Measurements from ENCODE around the gene KCNK6.

The KCNK6 gene

GRCh38 chr19:38319421-38320258 is at the start of gene KCNK6:
TSS of gene KCNK6 (plus strand) at chr19:38319845. CDS start at chr19:38319951, 106 bp downstream.
- Histone ChIP-seq H3K4me2 (ENCODE audit: low read depth, low read length) (peak within 1 kb of the TSS; percentile 54), H3K79me2 (ENCODE audit: low read length) (peaks cover 7% of the 10 kb centered on the region), H3K4me1 (ENCODE audit: low read length) (no peaks in the 10 kb centered on the region), H3K9me2 (replicated peaks; ENCODE audit: insufficient read depth, low read length) (no peaks in the 10 kb centered on the region), H3K4me3 (ENCODE audit: low read length) (peak within 1 kb of the TSS; percentile 41), H2AFZ (ENCODE audit: low read length) (peak within 1 kb of the TSS; percentile 42; the same call in 1 of the 2 replicates), H3K9ac (ENCODE audit: low read length) (no peak within 1 kb of the TSS), H3K36me3 (replicated peaks; ENCODE audit: insufficient read depth, low read length) (no peaks in the 10 kb centered on the region), H3K27me3 (replicated peaks; ENCODE audit: insufficient read depth, low read length) (peaks cover 41% of the 10 kb centered on the region), H3F3A (ENCODE audit: insufficient read depth, low read length) (no peaks in the 10 kb centered on the region), H4K20me1 (ENCODE audit: insufficient read depth, low read length) (no peaks in the 10 kb centered on the region), H3K9me3 (replicated peaks; ENCODE audit: insufficient read depth, low read length) (no peaks in the 10 kb centered on the region), H3K27ac (ENCODE audit: low read length) (no peak within 1 kb of the TSS)
- TF ChIP-seq EZH2phosphoT487 (IDR thresholded peaks at IDR 0.05; ENCODE audit: low read length): no peak
- no peak for DNase-seq

- H4K20me1 ChIP-seq (ENCODE audit: insufficient read depth, low read length): no peaks in the 10 kb centered on the region
- H3K4me2 ChIP-seq (ENCODE audit: low read depth, low read length): no peak overlapping the region
- no peak overlapping the region for H3K27ac ChIP-seq (ENCODE audit: low read length)
- H3F3A ChIP-seq (ENCODE audit: insufficient read depth, low read length): no peaks in the 10 kb centered on the region
- no peak overlapping the region for H3K9ac ChIP-seq (ENCODE audit: low read length)
- H2AFZ ChIP-seq (ENCODE audit: low read length): no peak overlapping the region
- H3K79me2 ChIP-seq (ENCODE audit: low read length): no peaks in the 10 kb centered on the region
- TF ChIP-seq EZH2phosphoT487 (IDR thresholded peaks at IDR 0.05; ENCODE audit: low read length): no peak
- no peak for TF ChIP-seq EZH2 (optimal IDR thresholded peaks at IDR 0.05; ENCODE audit: low read depth, low read length)
- no peak for TF ChIP-seq CTCF (IDR thresholded peaks at IDR 0.05; ENCODE audit: low read length)
- no peaks in the 10 kb centered on the region for H3K9me3 ChIP-seq (replicated peaks; ENCODE audit: insufficient read depth, low read length)
- H3K4me1 ChIP-seq (ENCODE audit: low read length): no peaks in the 10 kb centered on the region
- DNase-seq: no peak
- H3K4me3 ChIP-seq (ENCODE audit: low read length): no peak overlapping the region
- no peaks in the 10 kb centered on the region for H3K9me2 ChIP-seq (replicated peaks; ENCODE audit: insufficient read depth, low read length)
- H3K27me3 ChIP-seq (replicated peaks; ENCODE audit: insufficient read depth, low read length): no peaks in the 10 kb centered on the region
- H3K36me3 ChIP-seq (replicated peaks; ENCODE audit: insufficient read depth, low read length): no peaks in the 10 kb centered on the region
These were observed 49.0 kb upstream of the KCNK6 start for GRCh38 chr19:38270587-38271167.

- TF ChIP-seq EZH2phosphoT487 (IDR thresholded peaks at IDR 0.05; ENCODE audit: low read length) (no peak), EZH2 (optimal IDR thresholded peaks at IDR 0.05; ENCODE audit: low read depth, low read length) (no peak), CTCF (IDR thresholded peaks at IDR 0.05; ENCODE audit: low read length) (no peak)
- Histone ChIP-seq H2AFZ (ENCODE audit: low read length) (no peak overlapping the region), H3K4me1 (ENCODE audit: low read length) (no peaks in the 10 kb centered on the region), H3K4me3 (ENCODE audit: low read length) (no peak overlapping the region), H3K36me3 (replicated peaks; ENCODE audit: insufficient read depth, low read length) (no peaks in the 10 kb centered on the region), H3F3A (ENCODE audit: insufficient read depth, low read length) (no peaks in the 10 kb centered on the region), H3K27me3 (replicated peaks; ENCODE audit: insufficient read depth, low read length) (no peaks in the 10 kb centered on the region), H3K27ac (ENCODE audit: low read length) (no peak overlapping the region), H4K20me1 (ENCODE audit: insufficient read depth, low read length) (no peaks in the 10 kb centered on the region), H3K79me2 (ENCODE audit: low read length) (no peaks in the 10 kb centered on the region), H3K9ac (ENCODE audit: low read length) (no peak overlapping the region), H3K9me2 (replicated peaks; ENCODE audit: insufficient read depth, low read length) (no peaks in the 10 kb centered on the region), H3K4me2 (ENCODE audit: low read depth, low read length) (no peak overlapping the region), H3K9me3 (replicated peaks; ENCODE audit: insufficient read depth, low read length) (no peaks in the 10 kb centered on the region)
- DNase-seq: no peak
These were observed 46.1 kb upstream of the KCNK6 start for GRCh38 chr19:38273499-38273898.

- no peaks in the 10 kb centered on the region for H3F3A ChIP-seq (ENCODE audit: insufficient read depth, low read length)
- H3K36me3 ChIP-seq (replicated peaks; ENCODE audit: insufficient read depth, low read length): no peaks in the 10 kb centered on the region
- DNase-seq: no peak
- TF ChIP-seq CTCF (IDR thresholded peaks at IDR 0.05; ENCODE audit: low read length): no peak
- TF ChIP-seq EZH2phosphoT487 (IDR thresholded peaks at IDR 0.05; ENCODE audit: low read length): no peak
- no peak for TF ChIP-seq EZH2 (optimal IDR thresholded peaks at IDR 0.05; ENCODE audit: low read depth, low read length)
- no peaks in the 10 kb centered on the region for H3K4me1 ChIP-seq (ENCODE audit: low read length)
- H3K27me3 ChIP-seq (replicated peaks; ENCODE audit: insufficient read depth, low read length): no peaks in the 10 kb centered on the region
- no peak overlapping the region for H2AFZ ChIP-seq (ENCODE audit: low read length)
- no peaks in the 10 kb centered on the region for H3K79me2 ChIP-seq (ENCODE audit: low read length)
- H3K4me2 ChIP-seq (ENCODE audit: low read depth, low read length): no peak overlapping the region
- H3K9ac ChIP-seq (ENCODE audit: low read length): no peak overlapping the region
- H4K20me1 ChIP-seq (ENCODE audit: insufficient read depth, low read length): no peaks in the 10 kb centered on the region
- no peaks in the 10 kb centered on the region for H3K9me2 ChIP-seq (replicated peaks; ENCODE audit: insufficient read depth, low read length)
- no peak overlapping the region for H3K27ac ChIP-seq (ENCODE audit: low read length)
- no peaks in the 10 kb centered on the region for H3K9me3 ChIP-seq (replicated peaks; ENCODE audit: insufficient read depth, low read length)
- no peak overlapping the region for H3K4me3 ChIP-seq (ENCODE audit: low read length)
These were observed 44.9 kb upstream of the KCNK6 start for GRCh38 chr19:38274739-38275138.

Measured in MM.1S (cell line).